LNCAP (cell line): ENCODE results near the gene RAB9A.

Experiments
- CTCF ChIP-seq: fragments of 450-650 bp; IDR thresholded peaks from 2 replicates; pipeline ENCODE4 v1.5.1; 2017; ENCODE audit warnings: mild to moderate bottlenecking

RAB9A gene

GRCh38 chrX:13688958-13689740, at the start of gene RAB9A:
Gene RAB9A (plus strand): TSS chrX:13689128. CDS start chrX:13708747, 19,619 bp downstream.
- no peak for TF ChIP-seq CTCF

- no peak for TF ChIP-seq CTCF
Measured at GRCh38 chrX:13645464-13646153, 43.3 kb upstream of the RAB9A start.

GRCh38 chrX:13646154-13646549, 42.8 kb upstream of the RAB9A start:
- peak; percentile 60 for TF ChIP-seq CTCF

GRCh38 chrX:13647709-13648212, 41.2 kb upstream of the RAB9A start:
- no peak for TF ChIP-seq CTCF

GRCh38 chrX:13649838-13650237, 39.1 kb upstream of the RAB9A start:
- no peak for TF ChIP-seq CTCF

- TF ChIP-seq CTCF: no peak
Measured at GRCh38 chrX:13650318-13650717, 38.6 kb upstream of the RAB9A start.

GRCh38 chrX:13651150-13651549, 37.8 kb upstream of the RAB9A start:
- no peak for TF ChIP-seq CTCF
